Astrocyte of the spinal cord (primary cell): Measurements from ENCODE around the gene RARRES2.

Experiments
- DNase-seq: peaks from one replicate; pipeline ENCODE4 v3.0.0; 2011; ENCODE audit warnings: low read depth, low spot score
- H3K4me3 ChIP-seq: 2 replicates; pipeline ENCODE4 v1.5.1; 2011; ENCODE audit warnings: low read depth, mild to moderate bottlenecking, low read length, moderate library complexity
- in situ Hi-C: cut with HindIII; loops from 2 replicates; pipeline ENCODE4 v1.10.0; 2017; ENCODE audit warnings: low sequenced_read_pairs
- TF ChIP-seq, protein P1 (sequence below): IDR thresholded peaks from 2 replicates; pipeline ENCODE4 v1.5.1; 2012; ENCODE audit warnings: low read depth, mild to moderate bottlenecking, low read length, inconsistent platforms

Gene RARRES2

DNA sequence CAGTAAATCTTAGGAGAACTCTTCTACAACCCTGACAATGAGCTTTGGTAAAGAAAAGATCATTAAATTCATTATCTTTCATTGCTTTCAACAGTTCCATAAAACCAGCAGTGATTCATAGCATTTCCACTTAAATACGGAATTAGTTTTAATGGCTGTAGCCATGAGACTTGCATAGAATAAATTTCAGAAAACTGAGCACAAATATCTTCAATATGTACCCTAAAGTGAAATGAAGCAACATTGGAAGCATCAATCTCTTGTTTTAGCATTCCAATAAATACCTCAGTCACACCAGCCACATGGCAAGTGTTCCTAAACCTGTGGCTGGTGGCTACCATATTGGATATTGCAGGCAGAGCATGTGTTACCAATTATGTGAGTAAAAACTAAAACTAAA, 3.6 kb upstream of the RARRES2 start:
- TF ChIP-seq, protein P1, sequence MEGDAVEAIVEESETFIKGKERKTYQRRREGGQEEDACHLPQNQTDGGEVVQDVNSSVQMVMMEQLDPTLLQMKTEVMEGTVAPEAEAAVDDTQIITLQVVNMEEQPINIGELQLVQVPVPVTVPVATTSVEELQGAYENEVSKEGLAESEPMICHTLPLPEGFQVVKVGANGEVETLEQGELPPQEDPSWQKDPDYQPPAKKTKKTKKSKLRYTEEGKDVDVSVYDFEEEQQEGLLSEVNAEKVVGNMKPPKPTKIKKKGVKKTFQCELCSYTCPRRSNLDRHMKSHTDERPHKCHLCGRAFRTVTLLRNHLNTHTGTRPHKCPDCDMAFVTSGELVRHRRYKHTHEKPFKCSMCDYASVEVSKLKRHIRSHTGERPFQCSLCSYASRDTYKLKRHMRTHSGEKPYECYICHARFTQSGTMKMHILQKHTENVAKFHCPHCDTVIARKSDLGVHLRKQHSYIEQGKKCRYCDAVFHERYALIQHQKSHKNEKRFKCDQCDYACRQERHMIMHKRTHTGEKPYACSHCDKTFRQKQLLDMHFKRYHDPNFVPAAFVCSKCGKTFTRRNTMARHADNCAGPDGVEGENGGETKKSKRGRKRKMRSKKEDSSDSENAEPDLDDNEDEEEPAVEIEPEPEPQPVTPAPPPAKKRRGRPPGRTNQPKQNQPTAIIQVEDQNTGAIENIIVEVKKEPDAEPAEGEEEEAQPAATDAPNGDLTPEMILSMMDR: no peak
- in situ Hi-C loops: no loop called here
- H3K4me3 ChIP-seq: no peak overlapping the region
- no peak for DNase-seq

DNA sequence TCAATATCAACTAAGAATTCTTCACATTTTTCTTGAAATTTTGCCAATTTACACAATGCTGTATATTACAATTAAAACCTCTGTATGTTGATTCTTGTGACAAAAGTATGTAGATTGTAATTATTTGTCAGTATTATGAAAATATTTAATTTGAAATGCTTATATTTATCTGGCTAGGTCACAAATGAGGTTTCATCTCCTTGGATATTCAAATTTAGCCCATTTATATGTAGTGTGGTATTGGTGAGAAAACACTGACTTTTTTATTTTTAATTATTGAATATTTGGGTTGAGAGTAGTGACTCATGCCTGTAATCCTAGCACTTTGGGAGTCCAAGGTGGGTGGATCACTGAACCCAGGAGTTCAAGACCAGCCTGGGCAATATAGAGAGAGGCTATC, 2.9 kb upstream of the RARRES2 start:
- TF ChIP-seq, protein P1: no peak
- in situ Hi-C loops: no loop called here
- no peak overlapping the region for H3K4me3 ChIP-seq
- DNase-seq: no peak

DNA sequence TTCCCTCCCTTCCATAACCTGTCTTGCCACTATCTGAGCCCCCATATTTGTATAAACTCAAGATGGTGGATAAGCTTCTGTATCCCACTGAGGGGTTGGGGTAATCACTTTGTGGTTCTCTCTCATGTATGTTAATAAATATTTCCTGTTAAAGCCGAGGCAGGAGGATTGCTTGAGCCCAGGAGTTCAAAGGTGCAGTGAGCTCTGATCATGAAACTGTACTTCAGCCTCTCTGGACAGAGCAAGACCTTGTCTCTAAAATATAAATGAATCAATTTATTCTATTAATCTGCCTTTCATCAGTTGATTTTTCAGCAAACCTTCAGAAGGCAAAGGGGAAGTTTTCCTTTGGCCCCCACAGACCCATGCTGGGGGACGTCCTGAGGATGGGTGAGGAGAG, 1.8 kb upstream of the RARRES2 start:
- TF ChIP-seq, protein P1: no peak
- in situ Hi-C loops: no loop called here
- no peak for DNase-seq
- H3K4me3 ChIP-seq: no peak overlapping the region

DNA sequence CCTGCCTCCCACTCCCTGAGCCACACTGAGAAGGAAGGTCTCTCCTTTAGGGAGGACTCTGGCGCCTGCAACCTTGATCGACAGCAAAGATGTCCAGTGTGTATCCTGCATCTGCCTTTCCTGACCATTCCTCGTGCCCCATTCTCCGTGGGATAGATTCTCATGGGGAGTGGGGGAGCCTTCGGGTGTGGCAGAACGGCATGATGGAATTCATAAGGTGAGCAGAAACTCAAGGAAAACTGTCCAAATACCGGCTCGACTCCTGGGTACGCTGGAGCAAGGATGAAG, 636 bp upstream of the RARRES2 start:
- TF ChIP-seq, protein P1: no peak
- no peak overlapping the region for H3K4me3 ChIP-seq
- DNase-seq: no peak
- in situ Hi-C loops: no loop called here

DNA sequence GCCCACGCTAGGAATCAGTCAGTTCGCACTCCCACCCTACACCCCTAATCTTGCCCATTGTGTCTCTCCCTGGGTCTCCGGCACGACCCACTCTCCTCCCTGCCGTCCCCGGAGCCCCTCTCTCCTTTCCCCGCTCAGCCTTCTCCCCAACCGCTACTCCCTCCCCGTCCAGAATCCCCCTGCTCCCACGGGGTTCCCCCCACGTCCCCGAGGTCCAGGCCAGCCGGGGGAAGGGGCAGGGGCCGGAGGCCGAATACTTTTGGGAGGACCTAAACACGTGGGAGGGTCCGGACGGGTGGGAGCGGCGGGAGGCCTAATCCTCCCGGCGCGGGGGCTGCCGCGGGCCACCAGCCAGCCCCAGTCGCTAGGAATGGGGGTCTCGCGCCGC, 560 bp downstream of the RARRES2 start:
- in situ Hi-C loops: no loop called here
- H3K4me3 ChIP-seq: peak overlapping the region; percentile 30

DNA sequence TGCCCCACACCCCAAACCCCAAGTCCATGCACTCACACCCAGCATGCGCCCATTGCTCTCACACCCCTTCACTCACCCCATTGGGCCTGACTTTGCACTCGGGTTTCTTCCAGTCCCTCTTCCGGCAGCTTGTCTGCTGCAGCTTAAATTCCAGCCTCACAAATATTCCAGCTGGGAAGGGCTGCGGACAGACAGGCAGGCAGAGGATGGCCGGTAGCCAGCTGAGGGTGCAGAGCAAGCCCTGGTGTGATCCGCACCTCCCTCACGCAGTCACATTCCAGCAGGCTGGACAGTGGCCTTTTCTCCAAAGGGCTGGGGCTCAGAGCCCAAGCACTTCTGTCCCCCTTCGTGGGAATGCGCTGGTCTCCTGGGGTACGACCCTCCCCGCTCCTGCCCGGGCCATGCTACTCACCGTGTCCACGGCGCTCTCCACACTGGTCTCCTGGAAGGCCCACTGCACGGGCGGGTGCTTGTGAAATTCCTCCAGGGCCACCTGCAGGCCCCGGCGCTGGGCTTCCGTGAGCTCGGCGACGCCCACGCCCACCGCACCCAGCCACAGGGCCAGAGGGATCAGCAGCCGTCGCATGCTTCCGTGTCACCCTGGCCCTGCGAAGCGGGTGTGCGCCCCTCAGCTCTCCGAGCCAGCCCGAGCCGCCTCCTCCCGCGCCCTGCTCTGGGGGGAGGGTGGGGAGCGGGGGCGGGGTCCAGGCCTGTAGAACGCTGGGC, 1.2 kb downstream of the RARRES2 start:
- peak; percentile 22 for DNase-seq
- H3K4me3 ChIP-seq: peak overlapping the region; percentile 26
- in situ Hi-C loops: no loop called here
- TF ChIP-seq, protein P1: no peak

More for the DNA sequence above, 560 bp downstream of the RARRES2 start:
- TF ChIP-seq, protein P1: no peak
- no peak for DNase-seq

DNA sequence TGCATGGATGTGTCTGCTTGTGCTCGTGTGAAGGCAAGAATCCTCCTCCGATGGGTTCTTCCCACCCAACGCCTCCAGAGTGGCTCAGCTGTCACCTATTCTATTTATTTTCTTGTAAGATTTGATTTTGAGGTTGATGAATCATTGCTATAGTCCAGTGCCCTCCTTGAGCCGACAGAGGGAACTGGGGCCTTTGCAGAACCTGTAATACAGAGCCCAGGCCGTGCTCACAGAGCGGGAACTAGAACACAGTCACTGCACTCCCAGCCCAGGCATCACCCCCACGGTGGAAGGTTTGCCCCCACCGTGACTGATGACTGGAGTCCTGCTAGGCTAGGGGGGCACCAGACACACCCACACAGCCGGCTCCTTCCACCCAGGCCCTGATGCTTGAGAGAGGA, 2.0 kb downstream of the RARRES2 start:
- TF ChIP-seq, protein P1: no peak
- H3K4me3 ChIP-seq: no peak overlapping the region
- no peak for DNase-seq
- in situ Hi-C loops: no loop called here
